GM13977 (cell line): ENCODE data around the gene NRROS.

Experiments used
- DNase-seq: peaks from one replicate; pipeline ENCODE4 v3.0.0; 2012; ENCODE audit warnings: low spot score
- CTCF ChIP-seq: IDR thresholded peaks from 2 replicates; pipeline ENCODE4 v1.5.1; 2012; ENCODE audit warnings: mild to moderate bottlenecking, control low read depth; ENCODE audit not compliant: insufficient read depth; ENCODE audit errors: extremely low read depth, missing control alignments
- in situ Hi-C: fragments of 300-500 bp; cut with MboI; formaldehyde crosslinking; loops from one replicate; pipeline ENCODE4 v1.12.0; 2022; ENCODE audit warnings: low sequenced_read_pairs, low pct_unique_long_range_greater_than_20kb, mixed read lengths, inconsistent platforms; ENCODE audit not compliant: unreplicated experiment

Gene NRROS

DNA sequence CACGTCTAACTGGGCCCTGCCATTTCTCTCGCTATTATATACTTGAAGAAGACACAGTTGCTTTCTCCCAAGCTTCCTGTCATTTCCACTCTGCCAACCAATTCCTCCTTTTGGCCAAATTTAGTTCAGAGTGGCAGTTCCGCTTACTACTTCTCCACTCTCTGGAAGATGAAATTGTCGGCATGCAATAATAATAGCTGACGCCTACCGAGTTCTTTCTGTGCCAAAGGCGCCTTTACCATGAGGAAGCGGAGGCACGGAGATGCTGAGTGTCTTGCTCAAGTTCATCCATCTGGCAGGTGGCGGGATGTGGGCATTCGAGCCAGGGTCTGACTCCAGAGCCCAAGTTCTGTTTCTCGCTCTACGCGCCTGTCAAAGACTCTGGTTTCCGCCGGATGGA is 14.6 kb upstream of the NRROS start:
- DNase-seq: no peak
- TF ChIP-seq CTCF: no peak
- in situ Hi-C loops: no loop called here

DNA sequence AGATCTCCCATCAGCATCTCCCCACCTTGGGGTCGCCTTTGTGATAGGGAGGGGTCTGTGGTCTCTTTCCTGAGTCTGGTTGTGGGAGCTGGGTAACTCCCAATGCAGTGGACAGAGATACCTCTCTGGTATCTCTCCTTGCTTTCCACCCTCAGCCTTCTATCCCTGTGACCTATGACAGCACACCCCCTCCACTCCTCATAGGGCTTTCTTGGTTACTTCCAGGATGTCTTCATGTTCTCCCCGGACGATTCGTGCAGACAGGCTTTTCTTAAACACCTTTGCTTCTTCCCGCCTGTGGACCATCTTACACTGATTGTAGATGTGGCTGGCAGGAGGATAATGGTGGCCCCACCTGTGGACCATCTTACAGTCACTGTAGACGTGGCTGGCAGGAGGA is 14.2 kb upstream of the NRROS start:
- no peak for DNase-seq
- TF ChIP-seq CTCF: no peak
- in situ Hi-C loops: no loop called here

- no peak for TF ChIP-seq CTCF
- no peak for DNase-seq
- in situ Hi-C loops: no loop called here
Measured at GRCh38 chr3:196627918-196628231, 11.6 kb upstream of the NRROS start.

- in situ Hi-C loops: no loop called here
- TF ChIP-seq CTCF: no peak
- DNase-seq: no peak
Measured at GRCh38 chr3:196629228-196629627, 10.3 kb upstream of the NRROS start.

- in situ Hi-C loops: no loop called here
- no peak for DNase-seq
- no peak for TF ChIP-seq CTCF
Measured at GRCh38 chr3:196631682-196632045, 7.8 kb upstream of the NRROS start.

GRCh38 chr3:196632046-196632751 is 7.3 kb upstream of the NRROS start:
- in situ Hi-C loops: no loop called here
- peak; percentile 44 for TF ChIP-seq CTCF
- DNase-seq: peak; percentile 86

DNA sequence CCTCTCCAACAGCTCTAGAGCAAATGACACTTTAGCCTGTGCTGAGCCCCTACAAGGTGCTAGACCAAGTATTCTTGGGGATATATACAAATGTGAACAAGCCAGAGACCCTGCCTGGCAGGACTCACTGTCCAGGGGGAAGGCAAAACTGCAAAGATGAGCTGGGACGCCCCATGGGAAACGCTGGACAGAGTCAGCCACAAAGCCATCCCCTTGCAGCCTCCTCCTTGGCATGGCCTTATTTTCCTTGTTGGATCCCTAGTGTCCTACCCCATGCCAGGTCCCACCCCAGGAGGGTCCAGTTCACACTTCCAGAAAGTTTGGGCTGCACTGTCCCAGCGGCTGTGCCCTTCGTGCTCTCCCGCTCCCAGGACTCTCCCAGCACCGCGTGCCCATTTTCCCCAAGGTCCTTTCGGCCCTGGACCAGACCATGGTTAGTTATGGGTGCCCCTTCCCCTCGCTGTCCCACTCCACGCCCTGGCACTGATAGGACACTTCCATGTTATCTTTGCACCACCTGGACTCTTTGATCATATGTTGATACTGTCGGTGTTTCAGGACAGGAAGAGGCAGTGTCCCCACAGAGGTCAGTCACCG is 5.8 kb upstream of the NRROS start:
- DNase-seq: no peak
- no peak for TF ChIP-seq CTCF
- in situ Hi-C loops: no loop called here
